IPS DF 19.7 (cell line): ENCODE measurements around the gene SPTB.

ENCODE experiments used
- DNase-seq: peaks from one replicate; pipeline ENCODE4 v3.0.0-alpha.2; 2013; ENCODE audit warnings: low read depth, low spot score

SPTB gene

GRCh38 chr14:64885559-64885958, 5.9 kb upstream of the SPTB start:
- no peak for DNase-seq

GRCh38 chr14:64880221-64881121, 764 bp upstream of the SPTB start:
- peak; percentile 65 for DNase-seq

GRCh38 chr14:64878837-64879634, 671 bp downstream of the SPTB start:
- no peak for DNase-seq

GRCh38 chr14:64877846-64878245, 1.9 kb downstream of the SPTB start:
- DNase-seq, result no peak

- no peak for DNase-seq
Observed at GRCh38 chr14:64875350-64875749, 4.4 kb downstream of the SPTB start.

- no peak for DNase-seq
Observed at GRCh38 chr14:64873506-64874219, 6.0 kb downstream of the SPTB start.

- no peak for DNase-seq
Observed at GRCh38 chr14:64871344-64871743, 8.4 kb downstream of the SPTB start.

- no peak for DNase-seq
Observed at GRCh38 chr14:64870160-64870559, 9.5 kb downstream of the SPTB start.

GRCh38 chr14:64868841-64869240, 10.9 kb downstream of the SPTB start:
- no peak for DNase-seq

GRCh38 chr14:64868379-64868778, 11.3 kb downstream of the SPTB start:
- DNase-seq, result no peak

- DNase-seq, result no peak
Observed at GRCh38 chr14:64867182-64867581, 12.5 kb downstream of the SPTB start.

- DNase-seq, result no peak
Observed at GRCh38 chr14:64865992-64866391, 13.7 kb downstream of the SPTB start.

GRCh38 chr14:64865109-64865508, 14.6 kb downstream of the SPTB start:
- no peak for DNase-seq

GRCh38 chr14:64864258-64864657, 15.4 kb downstream of the SPTB start:
- DNase-seq, result no peak

- no peak for DNase-seq
Observed at GRCh38 chr14:64861916-64862315, 17.8 kb downstream of the SPTB start.

- DNase-seq, result no peak
Observed at GRCh38 chr14:64860039-64860438, 19.7 kb downstream of the SPTB start.

GRCh38 chr14:64857979-64858744, 21.5 kb downstream of the SPTB start:
- no peak for DNase-seq

GRCh38 chr14:64856529-64857445, 22.9 kb downstream of the SPTB start:
- no peak for DNase-seq

- no peak for DNase-seq
Observed at GRCh38 chr14:64855721-64856528, 23.8 kb downstream of the SPTB start.
